Dermis blood vessel endothelial cell (primary cell): ENCODE results near the gene CCNF. TPM values are rescaled to one million over a fixed set of nuclear protein-coding genes. Genes with fewer than 3 reads are reported as not detected.
"Not testable (repeated sequence)": the region's sequence is repeated elsewhere in the genome, so short reads cannot be mapped to it uniquely, and the experiment has no call there.

Experiments
- DNase-seq: peaks from one replicate; pipeline ENCODE4 v3.0.0; 2010
- total RNA-seq: library from RNA; depleted of rRNA; stranded (reverse); fragments of >200 nt; gene quantifications from 2 replicates; pipeline ENCODE4 v1.2.3, GENCODE V29; 2014

The CCNF gene
- total RNA-seq, 1 donor from 2014 or later: 22.3 TPM

DNA sequence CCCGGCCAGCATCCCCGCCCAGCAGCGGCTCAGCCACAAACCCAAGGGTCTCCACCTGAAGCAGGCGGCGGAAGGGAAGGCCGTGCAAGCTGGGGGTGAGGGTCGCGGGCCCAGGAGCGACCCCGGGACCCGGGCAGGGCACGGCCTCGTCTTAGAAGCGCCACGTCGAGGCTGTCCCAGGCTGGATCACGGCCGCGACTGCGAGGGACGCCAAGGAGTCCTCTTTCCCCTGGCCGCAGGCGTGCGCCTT, 538 bp upstream of the CCNF start:
- no peak for DNase-seq

DNA sequence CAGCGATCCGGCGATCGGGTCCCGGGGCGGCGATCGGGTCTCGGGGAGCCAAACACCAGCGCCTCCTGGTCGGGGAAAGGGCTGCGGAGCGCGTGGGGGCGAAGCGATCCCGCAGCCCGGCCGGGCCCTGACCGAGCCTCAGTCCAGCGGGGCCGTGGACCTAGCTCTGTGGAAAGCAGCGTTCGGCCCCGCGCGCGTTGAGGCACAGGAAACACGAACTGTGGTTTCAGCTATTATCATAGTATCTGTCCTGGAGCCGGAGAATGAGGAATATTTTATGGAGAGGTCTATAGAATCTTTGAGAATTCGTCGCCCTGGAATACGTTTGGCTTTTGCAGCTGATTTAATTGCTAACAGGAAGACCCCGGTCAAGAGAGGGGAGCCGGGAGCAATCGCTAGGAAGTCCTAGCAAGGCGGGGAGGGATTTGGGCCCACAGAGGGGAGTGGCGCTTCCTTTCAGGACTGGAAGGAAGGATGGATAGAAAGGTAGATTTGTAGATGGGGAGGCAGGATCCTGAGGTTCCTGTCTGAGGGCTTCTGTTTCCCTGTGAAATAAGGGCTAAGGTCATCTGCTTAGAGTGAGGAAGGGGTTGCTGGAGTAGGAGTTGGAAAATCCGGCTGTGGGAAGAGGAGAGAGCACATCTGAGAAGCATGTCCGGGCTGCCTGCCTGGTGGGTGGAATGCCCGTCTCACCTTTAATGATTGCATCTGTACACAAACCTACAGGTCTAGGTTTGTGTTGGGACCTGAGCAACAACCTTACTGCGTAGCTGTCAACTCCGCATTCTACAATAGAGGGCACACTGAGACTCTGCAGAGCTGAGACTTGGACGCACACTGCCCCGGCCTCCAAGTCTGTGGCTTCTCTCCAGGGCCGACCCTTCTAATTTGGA, 770 bp downstream of the CCNF start:
- peak; percentile 60 for DNase-seq

DNA sequence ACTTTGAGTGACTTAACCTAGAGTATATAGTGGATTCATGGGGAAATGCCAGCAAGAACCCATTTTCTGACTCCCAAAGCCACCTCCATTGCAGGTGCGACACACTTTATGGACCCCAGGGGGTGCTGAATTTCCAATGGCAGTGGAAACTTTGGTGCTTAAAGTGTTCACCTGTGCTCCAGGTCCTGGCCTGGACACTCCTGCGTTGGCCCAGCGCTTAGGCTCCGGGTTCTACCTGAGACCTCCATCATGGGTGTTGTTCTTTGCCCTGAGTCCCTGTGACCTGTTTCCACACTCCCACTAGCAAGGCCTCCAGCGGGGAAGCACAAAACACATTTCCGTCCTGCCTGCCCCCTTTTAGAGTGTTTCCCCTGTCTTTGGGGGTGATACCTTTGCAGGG, 3.0 kb downstream of the CCNF start:
- DNase-seq: peak; percentile 13

DNA sequence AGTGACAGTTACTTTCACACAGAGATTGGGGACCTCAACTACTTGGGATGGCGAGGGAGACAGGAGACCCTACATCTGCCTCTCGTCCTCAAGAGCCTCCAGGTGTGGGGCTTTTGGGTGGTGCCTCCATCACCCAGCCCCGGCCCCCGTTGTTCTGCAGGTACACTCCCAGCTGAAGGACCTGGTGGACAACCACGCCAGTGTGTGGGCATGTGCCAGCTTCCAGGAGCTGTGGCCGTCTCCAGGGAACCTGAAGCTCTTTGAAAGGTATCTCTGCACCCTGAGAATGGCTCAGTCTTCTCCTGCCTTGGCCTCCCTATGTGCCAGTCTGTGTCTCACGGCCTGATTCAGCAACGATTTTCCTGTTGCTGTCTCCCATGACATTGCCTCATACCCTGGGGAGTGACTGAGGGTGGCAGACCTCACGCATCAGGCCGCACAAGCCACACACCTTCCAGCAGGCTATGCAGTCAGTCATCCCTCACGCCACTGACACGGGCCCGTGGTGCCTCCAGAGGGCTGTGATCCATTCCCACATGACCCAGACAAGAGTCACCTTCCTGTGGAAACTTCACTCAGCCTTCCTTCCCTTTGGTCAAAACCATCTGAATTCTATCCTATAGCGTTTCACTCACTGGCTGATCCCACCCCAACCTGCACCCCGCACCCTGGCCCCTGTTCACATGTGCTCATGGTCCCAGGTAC, 3.7 kb downstream of the CCNF start:
- DNase-seq: peak; percentile 41

DNA sequence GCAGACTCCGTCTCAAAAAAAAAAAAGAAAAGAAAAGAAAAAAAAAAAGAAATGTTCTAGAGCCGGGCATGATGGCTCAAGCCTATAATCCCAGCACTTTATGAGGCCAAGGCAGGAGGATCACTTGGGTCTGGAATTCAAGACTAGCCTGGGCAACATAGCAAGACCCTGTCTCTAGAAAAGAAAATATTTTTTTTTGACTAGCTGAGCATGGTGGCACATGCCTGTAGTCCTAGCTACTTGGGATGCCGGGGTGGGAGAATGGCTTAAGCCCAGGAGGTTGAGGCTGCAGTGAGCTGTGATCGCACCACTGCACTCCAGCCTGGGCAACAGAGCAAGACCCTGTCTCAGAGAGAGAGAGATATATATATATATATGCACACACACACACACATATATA, 6.0 kb downstream of the CCNF start:
- not testable (repeated sequence) for DNase-seq

DNA sequence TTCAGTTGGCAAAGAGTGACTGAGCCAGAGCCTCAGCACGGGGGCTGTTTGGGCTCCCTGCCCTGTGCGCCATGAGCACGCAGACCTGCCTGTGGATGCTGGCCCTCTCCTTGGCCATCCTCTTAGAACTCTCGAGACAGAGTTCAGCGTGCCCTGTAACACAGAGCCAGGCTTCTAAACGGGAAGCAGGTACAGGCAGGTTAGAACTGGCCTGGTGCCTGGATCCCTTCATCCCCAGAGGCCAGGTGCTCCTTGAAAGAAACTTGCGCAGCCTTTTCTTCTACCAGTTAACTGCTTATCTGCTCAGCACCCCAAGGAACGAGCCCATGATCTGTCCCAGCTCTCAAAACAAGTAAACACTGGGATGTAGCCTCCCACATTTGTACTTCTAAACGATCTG, 6.9 kb downstream of the CCNF start:
- DNase-seq: no peak

DNA sequence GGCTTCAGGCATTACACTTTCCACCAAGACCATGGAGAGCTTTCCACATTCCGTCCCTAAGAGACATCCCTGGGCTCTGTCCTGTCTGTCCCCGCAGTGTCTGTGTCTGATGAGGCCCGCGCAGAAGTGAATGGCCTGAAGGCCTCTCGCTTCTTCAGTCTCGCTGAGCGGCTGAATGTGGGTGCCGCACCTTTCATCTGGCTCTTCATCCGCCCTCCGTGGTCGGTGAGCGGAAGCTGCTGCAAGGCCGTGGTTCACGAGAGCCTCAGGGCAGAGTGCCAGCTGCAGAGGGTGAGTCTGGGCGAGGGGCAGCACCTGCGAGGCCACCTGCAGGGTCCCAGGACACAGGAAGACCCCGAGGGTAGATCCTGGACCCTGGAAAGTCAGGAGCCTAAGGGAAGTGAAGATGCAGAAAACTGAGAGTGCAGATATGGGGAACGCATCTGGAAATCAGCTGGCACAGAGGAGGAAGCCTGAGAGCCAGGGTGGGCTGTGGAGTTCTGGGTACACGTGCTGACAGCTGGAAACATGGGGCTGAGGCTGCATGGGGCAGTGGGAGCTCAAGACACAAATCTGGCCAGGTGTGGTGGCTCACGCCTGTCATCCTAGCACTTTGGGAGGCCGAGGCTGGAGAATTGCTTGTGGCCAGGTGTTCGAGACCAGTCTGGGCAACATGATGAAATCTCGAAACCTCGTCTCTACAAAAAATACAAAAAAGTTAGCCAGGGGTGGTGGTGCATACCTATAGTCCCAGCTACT, 8.0 kb downstream of the CCNF start:
- DNase-seq: no peak

DNA sequence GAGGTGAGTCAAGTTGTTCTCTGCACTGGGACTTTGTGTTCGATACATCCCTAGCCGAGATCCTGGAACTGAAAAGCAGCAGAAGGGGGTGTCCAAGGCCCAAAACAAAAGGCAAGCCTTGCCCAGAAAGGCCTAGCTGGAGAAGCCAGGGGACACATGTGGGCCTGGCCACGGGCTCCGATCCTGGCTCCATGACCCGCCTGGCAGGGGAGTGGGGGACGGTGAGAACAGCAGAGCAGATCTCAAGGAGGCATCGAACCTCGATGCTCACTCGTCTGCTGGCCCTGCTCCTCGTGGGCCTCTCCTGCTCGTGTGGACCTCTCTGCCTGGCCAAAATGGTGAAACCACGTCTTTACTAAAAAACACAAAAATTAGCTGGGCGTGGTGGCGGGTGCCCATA, 8.9 kb downstream of the CCNF start:
- no peak for DNase-seq

DNA sequence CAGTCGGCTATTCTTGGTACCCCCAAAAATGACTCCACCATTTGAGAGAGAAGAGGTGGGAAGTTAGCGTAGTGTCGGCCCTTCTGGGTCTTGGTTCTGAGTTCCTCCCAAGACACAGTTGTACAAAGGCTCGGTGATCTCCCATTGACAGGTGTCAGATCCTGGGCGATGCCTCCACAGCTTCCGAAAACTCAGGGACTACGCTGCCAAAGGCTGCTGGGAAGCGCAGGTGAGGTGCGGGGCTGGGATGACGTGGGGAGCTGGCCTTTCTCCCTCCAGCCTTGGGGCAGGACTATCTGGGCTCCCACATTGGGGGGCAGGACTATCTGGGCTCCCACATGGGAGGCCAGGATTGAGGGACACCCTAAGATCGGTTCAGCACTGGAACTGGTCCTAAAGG, 10.4 kb downstream of the CCNF start:
- DNase-seq: no peak

DNA sequence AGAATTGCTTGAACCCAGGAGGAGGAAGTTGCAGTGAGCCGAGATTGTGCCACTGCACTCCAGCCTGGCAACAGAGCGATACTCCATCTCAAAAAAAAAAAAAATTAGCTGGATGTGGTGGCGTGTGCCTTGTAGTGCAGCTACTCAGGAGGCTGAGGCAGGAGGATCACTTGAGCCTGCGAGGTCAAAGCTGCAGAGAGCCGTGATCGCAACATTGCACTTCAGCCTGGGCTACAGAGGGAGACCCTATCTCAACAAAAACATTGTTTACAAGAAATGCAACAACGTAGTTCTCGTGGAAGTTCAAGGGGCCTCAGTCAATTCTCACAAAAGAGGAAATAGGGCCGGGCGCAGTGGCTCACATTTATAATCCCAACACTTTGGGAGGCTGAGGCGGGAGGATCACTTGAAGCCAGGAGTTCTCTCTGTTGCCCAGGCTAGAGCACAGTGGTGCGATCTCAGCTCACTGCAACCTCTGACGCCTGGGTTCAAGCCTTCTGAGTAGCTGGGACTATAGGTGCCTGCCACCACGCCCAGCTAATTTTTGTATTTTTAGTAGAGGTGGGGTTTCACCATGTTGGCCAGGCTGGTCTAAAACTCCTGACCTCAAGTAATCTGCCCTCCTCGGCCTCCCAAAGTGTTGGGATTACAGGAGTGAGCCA, 12.0 kb downstream of the CCNF start:
- DNase-seq: not testable (repeated sequence)

DNA sequence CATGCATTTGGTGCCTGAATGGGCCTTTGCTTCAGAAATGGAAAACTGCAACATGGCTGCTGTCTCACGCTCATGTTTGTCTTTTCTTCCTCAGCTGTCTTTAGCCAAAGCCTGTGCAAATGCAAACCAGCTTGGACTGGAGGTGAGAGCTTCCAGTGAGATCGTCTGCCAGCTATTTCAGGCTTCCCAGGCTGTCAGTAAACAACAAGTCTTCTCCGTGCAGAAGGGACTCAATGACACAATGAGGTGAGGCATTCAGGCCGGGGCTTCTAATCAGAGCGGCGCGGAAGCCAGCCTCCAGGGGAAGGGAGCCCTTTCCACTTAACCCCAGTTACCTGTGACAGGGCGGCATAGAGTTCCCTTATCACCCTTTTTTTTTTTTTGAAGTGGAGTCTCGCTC, 14.3 kb downstream of the CCNF start:
- no peak for DNase-seq

DNA sequence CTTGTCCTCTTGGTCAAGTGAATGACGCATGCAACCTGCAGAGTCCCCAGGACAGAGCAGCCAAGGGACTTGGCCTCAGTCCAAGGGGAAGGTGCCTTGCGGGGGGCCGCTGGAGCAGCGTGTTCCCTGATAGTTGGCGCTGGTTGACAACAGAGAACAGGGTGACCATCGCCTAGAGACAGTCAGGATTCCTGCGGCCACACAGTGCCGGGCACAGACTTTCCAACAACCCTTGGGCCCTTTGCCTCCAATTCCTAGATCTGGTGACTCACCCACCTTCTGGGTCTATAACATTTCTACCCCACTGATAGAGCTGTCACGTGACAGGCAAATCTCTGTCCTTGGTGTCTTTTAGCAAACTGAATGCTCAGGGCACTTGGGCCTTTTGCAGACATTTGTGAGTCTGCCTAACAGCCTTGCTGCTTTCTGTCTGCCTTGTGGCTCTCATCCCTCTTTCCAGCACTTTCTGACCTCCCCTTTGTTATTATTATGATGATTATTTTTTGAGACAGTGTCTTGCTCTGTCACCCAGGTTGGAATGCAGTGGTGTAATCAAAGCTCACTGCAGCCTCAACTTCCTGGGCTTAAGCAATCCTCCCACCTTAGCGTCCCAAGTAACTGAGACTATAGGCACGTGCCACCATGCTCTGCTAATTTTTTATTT, 18.8 kb downstream of the CCNF start:
- no peak for DNase-seq

DNA sequence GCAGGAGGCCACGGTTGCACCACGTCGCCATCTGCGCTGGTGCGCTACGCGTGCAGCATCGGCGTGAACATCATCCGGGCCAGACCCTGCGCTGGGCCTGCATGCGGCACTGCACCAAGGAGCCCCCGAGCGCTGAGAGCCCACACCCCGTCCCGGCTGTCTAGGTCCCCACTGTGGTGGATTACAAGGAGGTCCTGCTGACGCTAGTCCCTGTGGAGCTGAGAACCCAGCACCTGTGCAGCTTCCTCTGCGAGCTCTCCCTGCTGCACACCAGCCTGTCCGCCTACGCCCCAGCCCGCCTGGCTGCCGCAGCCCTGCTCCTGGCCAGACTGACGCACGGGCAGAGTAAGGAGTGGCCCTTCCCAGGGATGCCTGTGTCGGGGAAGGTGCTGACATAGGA, 19.9 kb downstream of the CCNF start:
- DNase-seq: no peak

DNA sequence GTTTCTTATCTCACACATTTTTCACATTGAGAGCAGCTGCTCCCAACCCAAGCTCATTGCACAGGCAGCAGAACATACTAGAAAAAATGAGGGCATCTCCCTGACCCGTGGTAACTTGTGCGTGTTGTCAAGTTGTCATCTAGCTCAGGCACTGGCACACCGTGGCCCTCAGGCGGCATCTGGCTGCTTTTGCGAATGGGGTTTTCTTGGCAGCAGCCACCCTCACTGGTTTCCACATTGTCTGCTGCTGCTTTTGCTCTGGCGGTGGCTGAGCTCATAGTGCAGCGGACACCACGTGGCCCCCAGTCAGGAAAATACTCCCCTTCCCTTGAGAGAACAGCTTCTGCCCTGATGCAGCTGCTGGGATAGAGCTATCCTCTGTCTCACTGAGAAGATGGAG, 21.3 kb downstream of the CCNF start:
- no peak for DNase-seq

DNA sequence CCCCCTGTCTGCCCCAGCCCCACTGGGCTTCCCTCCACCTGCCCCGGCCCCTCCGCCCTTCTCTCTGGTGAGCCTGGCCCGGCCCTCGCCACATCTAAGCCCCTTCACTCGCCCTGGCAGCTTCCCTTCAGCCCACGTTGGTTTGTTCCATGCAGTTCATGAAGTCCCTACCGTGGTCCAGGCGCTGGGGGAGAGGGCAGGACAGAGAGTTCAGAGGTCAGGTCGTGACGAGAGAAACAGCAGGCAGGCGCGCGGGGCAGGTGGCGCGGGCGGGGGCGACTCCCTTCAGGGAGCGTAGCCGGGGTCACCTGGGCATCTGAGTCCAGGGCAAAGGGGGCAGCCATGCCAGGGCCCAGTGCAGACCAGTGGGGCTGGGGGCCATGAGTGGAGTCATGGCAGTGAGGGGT, 21.7 kb downstream of the CCNF start:
- DNase-seq: no peak

DNA sequence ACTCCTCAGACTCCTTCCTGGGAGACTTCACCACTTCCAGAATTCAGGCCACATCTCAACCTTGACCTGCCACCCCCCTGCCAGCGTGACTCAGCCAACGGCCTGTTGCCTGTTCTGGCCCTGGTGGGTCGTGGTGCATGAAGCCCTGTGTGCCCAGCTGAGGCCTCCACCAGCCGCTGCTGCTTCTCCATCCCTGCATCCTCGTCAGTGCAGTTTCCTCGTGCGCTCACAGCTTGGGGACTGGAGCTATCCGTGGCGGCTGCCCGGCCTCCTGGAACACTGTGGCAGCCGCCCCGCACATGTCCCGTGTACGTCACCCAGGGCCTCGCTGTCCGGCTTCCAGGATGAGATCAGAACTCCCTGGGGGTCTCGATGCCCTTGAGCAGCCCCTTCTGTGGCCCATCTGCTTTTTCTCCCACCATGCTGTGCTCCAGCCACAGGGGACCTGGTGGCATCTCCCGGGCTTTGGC, 22.6 kb downstream of the CCNF start:
- DNase-seq: no peak

DNA sequence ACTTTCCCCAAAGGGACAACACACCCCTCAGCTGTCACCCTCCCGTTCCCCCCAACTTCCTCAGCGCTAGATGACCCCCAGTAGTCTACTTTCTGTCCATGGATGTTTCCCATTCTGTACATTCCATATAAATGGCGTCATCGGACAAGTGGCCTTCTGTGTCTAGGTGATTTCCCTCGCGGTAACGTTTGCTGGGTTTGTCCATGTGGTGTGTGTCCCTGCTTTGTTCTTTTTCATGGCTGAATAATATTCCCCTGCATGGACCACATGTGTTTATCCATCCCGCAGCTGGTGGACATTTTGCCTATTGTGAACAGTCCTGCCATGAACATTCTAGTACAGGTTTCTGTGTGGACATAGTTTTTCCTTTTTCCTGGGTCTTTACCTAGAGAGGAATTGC, 23.4 kb downstream of the CCNF start:
- DNase-seq: no peak

DNA sequence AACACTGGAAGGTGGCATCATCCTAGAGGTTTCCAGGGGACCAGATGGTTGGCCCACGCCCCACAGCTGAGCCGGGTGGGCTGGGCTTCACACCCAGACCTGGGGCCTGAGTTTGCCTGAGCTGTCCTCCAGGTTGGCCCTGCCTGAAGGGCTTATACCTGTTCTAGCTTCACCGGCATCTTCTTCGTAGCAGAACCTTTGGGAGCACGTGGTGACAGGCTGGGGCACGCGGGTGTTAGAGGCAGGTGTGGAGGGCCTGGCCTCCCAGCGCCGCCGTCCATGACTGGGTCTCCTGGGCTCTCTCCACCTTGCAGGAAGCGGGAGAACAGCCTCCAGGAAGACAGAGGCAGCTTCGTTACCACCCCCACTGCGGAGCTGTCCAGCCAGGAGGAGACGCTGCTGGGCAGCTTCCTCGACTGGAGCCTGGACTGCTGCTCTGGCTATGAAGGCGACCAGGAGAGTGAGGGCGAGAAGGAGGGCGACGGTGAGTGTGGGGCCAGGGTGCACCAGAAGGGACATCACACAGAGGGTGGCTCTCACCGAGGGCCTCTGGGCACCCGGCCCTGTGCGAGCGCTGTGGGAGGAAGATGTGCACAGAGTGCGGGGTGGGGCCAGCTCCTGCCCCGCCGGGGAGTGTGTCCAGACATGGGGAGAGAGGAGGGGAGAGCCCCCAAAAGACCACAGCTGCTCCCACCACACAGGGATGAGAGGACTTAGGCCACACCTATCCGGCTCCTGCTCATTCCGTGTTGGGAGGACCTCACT, 26.0 kb downstream of the CCNF start:
- DNase-seq: no peak

DNA sequence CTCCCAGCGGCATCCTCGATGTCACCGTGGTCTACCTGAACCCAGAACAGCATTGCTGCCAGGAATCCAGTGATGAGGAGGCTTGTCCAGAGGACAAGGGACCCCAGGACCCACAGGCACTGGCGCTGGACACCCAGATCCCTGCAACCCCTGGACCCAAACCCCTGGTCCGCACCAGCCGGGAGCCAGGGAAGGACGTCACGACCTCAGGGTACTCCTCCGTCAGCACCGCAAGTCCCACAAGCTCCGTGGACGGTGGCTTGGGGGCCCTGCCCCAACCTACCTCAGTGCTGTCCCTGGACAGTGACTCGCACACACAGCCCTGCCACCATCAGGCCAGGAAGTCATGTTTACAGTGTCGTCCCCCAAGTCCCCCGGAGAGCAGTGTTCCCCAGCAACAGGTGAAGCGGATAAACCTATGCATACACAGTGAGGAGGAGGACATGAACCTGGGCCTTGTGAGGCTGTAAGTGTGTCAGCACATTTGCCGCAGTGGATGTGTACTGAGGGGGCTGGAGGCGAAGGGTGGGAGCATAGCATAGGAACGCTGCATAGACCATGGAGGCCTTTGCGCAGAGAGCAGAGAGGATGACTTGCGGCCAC, 27.4 kb downstream of the CCNF start:
- DNase-seq: no peak

DNA sequence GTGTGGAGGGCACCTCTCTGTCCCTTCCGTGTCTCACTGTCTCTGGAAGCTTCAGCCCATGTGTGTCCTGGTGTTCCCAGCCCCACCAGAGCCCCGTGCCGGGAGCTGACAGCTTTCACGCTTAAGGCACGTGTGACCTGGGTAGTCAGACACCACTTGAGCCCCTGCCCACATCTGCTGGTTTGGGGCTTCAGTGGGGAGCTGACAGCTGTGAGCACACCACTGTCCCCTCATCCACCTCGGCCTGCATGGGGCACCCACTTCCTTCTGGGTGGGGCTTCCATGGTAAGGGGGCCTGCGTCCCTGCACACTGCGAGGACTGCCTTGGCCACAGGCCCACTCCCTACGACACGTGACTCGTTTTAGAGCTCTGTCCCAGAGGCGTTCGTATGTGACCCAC, 28.0 kb downstream of the CCNF start:
- no peak for DNase-seq

DNA sequence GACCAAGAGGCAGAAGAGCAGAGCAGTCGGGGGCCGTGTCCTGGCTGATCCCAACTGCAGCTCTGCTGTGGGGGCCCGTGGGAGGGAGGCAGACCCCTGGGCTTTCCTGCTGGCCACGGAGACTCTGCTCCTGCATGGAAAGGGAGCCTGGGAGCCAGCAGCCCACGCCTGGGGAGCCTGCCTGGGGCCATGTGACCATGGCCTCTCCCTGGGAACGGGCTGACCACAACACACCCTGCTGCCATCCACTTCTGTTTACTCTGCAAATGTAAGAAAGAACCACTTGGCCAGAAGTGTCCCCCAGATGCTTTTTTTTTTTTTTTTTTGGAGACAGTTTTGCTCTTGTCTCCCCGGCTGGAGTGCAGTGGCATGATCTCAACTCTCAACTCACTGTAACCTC, 28.7 kb downstream of the CCNF start:
- no peak for DNase-seq
